ENCODE measurements around the gene LRP3. TPM values are rescaled to one million over a fixed set of nuclear protein-coding genes. Genes with fewer than 3 reads are reported as not detected.

LRP3 gene
- total and polyA plus RNA-seq, 3 donors from 2014 or later: 21.8 to 50.9 (median 29.3) TPM

DNA sequence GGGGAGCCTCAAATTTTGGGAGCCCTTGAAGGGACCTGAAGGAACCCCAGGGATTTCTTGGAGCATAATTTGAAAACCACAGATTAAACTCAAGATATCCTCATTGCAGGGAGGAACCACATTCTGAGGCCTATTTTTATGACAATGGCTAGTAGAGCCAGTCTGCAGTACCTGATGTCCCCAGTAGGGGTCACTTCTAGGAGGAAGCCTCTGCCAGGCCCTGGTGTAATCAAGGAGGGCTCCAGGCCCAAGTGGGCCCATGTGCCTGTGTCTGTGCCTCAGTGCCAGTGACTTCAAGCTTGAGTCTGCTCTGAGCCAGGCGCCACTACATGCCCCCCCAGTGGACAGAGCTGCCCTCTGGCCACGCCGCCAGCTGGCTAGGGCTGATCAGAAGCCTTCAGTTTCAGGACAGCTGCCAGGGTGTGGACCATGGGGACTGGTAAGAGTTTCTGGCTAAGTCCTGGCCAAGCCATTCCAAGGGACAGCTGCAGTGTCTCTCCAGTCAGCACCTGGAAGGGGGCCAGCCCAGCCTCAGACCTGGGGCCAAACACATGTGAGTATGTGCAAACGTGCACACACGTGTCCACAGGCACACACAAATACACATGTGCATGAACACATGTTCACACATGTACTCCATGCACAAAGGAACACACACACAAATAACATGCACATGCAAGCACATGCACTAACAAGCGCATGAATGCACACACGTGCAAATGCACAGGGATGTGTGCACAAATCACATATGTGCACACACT is 52.0 kb downstream of the LRP3 start:
- Histone ChIP-seq H3K4me3 (no peak overlapping the region), H3K27me3 (no peaks in the 10 kb centered on the region), H3K27ac (no peak overlapping the region), H3K36me3 (ENCODE audit: low read depth, missing control alignments) (no peaks in the 10 kb centered on the region), H3K4me1 (peaks cover 7% of the 10 kb centered on the region), H3K9me3 (no peaks in the 10 kb centered on the region)
- no peak for DNase-seq
- intact Hi-C loops (cut with DNase I; ENCODE audit: low total_unique reads): no loop called here
- TF ChIP-seq POLR2A (IDR thresholded peaks at IDR 0.05): no peak
- TF ChIP-seq, protein P1, sequence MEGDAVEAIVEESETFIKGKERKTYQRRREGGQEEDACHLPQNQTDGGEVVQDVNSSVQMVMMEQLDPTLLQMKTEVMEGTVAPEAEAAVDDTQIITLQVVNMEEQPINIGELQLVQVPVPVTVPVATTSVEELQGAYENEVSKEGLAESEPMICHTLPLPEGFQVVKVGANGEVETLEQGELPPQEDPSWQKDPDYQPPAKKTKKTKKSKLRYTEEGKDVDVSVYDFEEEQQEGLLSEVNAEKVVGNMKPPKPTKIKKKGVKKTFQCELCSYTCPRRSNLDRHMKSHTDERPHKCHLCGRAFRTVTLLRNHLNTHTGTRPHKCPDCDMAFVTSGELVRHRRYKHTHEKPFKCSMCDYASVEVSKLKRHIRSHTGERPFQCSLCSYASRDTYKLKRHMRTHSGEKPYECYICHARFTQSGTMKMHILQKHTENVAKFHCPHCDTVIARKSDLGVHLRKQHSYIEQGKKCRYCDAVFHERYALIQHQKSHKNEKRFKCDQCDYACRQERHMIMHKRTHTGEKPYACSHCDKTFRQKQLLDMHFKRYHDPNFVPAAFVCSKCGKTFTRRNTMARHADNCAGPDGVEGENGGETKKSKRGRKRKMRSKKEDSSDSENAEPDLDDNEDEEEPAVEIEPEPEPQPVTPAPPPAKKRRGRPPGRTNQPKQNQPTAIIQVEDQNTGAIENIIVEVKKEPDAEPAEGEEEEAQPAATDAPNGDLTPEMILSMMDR (IDR thresholded peaks at IDR 0.05): peak in 1 of 3 experiments; percentile 42
- 77 to 88% methylated on average over 6 to 7 of the region's 7 CpGs for WGBS, 2 donors

DNA sequence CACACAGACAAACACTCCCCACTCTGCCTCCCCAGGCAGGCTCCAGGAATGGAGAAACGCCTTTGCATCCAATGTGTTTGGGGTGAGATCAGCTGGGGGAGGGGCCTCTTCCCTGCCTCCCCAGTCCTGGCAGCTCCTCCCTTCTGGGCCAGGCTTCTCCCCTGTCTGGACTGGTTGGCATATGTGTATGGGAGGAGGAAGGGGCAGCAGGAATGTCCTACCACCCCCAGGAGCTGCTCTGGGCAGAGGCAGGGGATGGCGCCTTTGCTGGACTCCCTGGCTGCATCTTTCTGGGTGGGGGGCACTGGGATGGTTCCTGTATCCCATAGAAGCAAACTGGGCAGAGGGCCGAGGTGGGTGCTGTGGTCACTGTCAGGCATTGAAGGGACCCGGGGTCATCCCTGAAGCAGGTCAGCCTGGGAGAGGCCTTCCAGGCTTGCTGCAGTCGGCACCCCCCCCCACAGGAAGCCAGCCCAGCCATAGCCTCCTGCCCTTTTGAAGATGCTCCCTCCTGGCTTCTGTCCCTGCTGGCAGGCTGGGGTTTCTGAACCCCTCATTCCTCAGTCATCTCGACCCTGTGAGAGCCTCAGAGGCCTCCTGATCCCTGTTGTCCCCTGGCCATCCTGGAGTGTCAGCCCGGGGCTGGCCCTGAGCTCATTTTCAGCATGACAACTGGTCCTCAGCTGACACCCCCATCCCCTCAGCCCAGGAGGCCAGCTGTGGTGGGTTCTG is 52.7 kb downstream of the LRP3 start:
- no peak for TF ChIP-seq POLR2A (IDR thresholded peaks at IDR 0.05)
- intact Hi-C loops (cut with DNase I; ENCODE audit: low total_unique reads): no loop called here
- Histone ChIP-seq H3K4me1 (peaks cover under 1% of the 10 kb centered on the region), H3K9me3 (no peaks in the 10 kb centered on the region), H3K4me3 (no peak overlapping the region), H3K27ac (no peak overlapping the region), H3K36me3 (ENCODE audit: low read depth, missing control alignments) (no peaks in the 10 kb centered on the region), H3K27me3 (no peaks in the 10 kb centered on the region)
- WGBS, 2 donors: 83 to 84% methylated on average over 2 to 7 of the region's 7 CpGs
- DNase-seq: no peak

DNA sequence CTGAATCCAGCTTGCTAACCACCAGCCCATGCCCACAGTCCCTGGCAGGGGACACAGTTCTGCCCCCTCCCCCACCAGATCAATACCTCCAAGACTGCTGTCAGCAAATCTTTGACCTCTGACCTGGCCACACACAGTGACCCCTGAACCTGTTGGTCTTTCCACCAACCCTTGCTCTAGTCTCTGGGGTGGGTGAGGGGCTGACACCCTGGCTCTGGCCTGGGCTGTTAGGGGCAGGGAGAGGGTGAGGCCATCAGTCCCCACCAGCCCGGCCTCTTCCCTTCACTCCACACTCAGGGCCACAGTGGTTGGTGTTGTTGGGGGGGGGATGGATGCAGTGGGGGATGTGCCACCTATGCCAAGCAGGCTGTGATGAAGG is 53.3 kb downstream of the LRP3 start:
- Histone ChIP-seq H3K27me3 (no peaks in the 10 kb centered on the region), H3K4me1 (no peaks in the 10 kb centered on the region), H3K4me3 (no peak overlapping the region), H3K27ac (no peak overlapping the region), H3K36me3 (ENCODE audit: low read depth, missing control alignments) (no peaks in the 10 kb centered on the region), H3K9me3 (no peaks in the 10 kb centered on the region)
- DNase-seq: no peak
- no peak for TF ChIP-seq POLR2A (IDR thresholded peaks at IDR 0.05)
- TF ChIP-seq, protein P1 (IDR thresholded peaks at IDR 0.05): no peak
- 100% methylated on average over 1 of the region's 1 CpG; no CpG with 5 or more reads in 1 of the 2 donors for WGBS, 2 donors
- intact Hi-C loops (cut with DNase I; ENCODE audit: low total_unique reads): no loop called here

- Histone ChIP-seq H3K27me3 (no peaks in the 10 kb centered on the region), H3K4me3 (no peak overlapping the region), H3K9me3 (no peaks in the 10 kb centered on the region), H3K36me3 (ENCODE audit: low read depth, missing control alignments) (no peaks in the 10 kb centered on the region), H3K27ac (no peak overlapping the region), H3K4me1 (no peaks in the 10 kb centered on the region)
- DNase-seq: no peak
- intact Hi-C loops (cut with DNase I; ENCODE audit: low total_unique reads): no loop called here
- TF ChIP-seq POLR2A (IDR thresholded peaks at IDR 0.05): no peak
- TF ChIP-seq, protein P1 (IDR thresholded peaks at IDR 0.05): no peak
- 91 to 95% methylated on average over 6 to 8 of the region's 8 CpGs for WGBS, 2 donors
These were observed 54.0 kb downstream of the LRP3 start for GRCh38 chr19:33248104-33248503.

- H3K4me1 ChIP-seq: no peaks in the 10 kb centered on the region
- H3K36me3 ChIP-seq (ENCODE audit: low read depth, missing control alignments): no peaks in the 10 kb centered on the region
- no peaks in the 10 kb centered on the region for H3K27me3 ChIP-seq
- intact Hi-C loops (cut with DNase I; ENCODE audit: low total_unique reads): no loop called here
- 60 to 65% methylated on average over 7 to 11 of the region's 11 CpGs for WGBS, 2 donors
- H3K27ac ChIP-seq: no peak overlapping the region
- TF ChIP-seq, protein P1 (IDR thresholded peaks at IDR 0.05): no peak
- TF ChIP-seq POLR2A (IDR thresholded peaks at IDR 0.05): no peak
- no peak overlapping the region for H3K4me3 ChIP-seq
- no peaks in the 10 kb centered on the region for H3K9me3 ChIP-seq
- DNase-seq: no peak
These were observed 54.4 kb downstream of the LRP3 start for GRCh38 chr19:33248553-33248953.
